ENCODE data around the gene CD109.

CD109 gene

GRCh38 chr6:73728548-73729205 is 32.7 kb downstream of the CD109 start:
- no peak for DNase-seq

- no peak for DNase-seq
These were observed 35.3 kb downstream of the CD109 start for GRCh38 chr6:73731285-73731684.

- DNase-seq = peak; percentile 41 to 56
These were observed 37.1 kb downstream of the CD109 start for GRCh38 chr6:73732845-73733675.

GRCh38 chr6:73733791-73734190 is 37.8 kb downstream of the CD109 start:
- DNase-seq = no peak

- DNase-seq = no peak
These were observed 38.9 kb downstream of the CD109 start for GRCh38 chr6:73734832-73735453.

GRCh38 chr6:73738367-73739028 is 42.5 kb downstream of the CD109 start:
- DNase-seq = no peak

- DNase-seq = peak; percentile 22 to 61
These were observed 43.1 kb downstream of the CD109 start for GRCh38 chr6:73739096-73739495.

- DNase-seq = no peak
These were observed 46.4 kb downstream of the CD109 start for GRCh38 chr6:73742433-73742832.

- no peak for DNase-seq
These were observed 47.1 kb downstream of the CD109 start for GRCh38 chr6:73743081-73743480.

- no peak for DNase-seq
These were observed 47.6 kb downstream of the CD109 start for GRCh38 chr6:73743556-73743955.

GRCh38 chr6:73746787-73747186 is 50.8 kb downstream of the CD109 start:
- DNase-seq = no peak

GRCh38 chr6:73747289-73747688 is 51.3 kb downstream of the CD109 start:
- DNase-seq = no peak

GRCh38 chr6:73752943-73753342 is 56.9 kb downstream of the CD109 start:
- DNase-seq = no peak

GRCh38 chr6:73766040-73766439 is 70.0 kb downstream of the CD109 start:
- DNase-seq = no peak

GRCh38 chr6:73768558-73768957 is 72.6 kb downstream of the CD109 start:
- DNase-seq = peak in 1 of 2 experiments; percentile 34

GRCh38 chr6:73769976-73770375 is 74.0 kb downstream of the CD109 start:
- no peak for DNase-seq

- no peak for DNase-seq
These were observed 78.3 kb downstream of the CD109 start for GRCh38 chr6:73774311-73774774.

GRCh38 chr6:73779943-73780342 is 83.9 kb downstream of the CD109 start:
- DNase-seq = no peak

GRCh38 chr6:73782911-73783310 is 86.9 kb downstream of the CD109 start:
- DNase-seq = no peak

- DNase-seq = no peak
These were observed 88.9 kb downstream of the CD109 start for GRCh38 chr6:73784726-73785505.

- no peak for DNase-seq
These were observed 94.6 kb downstream of the CD109 start for GRCh38 chr6:73790574-73790973.

GRCh38 chr6:73791336-73791735 is 95.3 kb downstream of the CD109 start:
- DNase-seq = no peak
